Progenitor cell of endocrine pancreas (in vitro differentiated cells): ENCODE measurements around the gene EPC2. TPM values are rescaled to one million over a fixed set of nuclear protein-coding genes. Genes with fewer than 3 reads are reported as not detected.

Experiments used
- DNase-seq: peaks from one replicate; pipeline ENCODE4 v3.0.0; 2021; ENCODE audit warnings: low spot score; ENCODE audit not compliant: unreplicated experiment
- H3K27ac Mint-ChIP-seq: 2 replicates; pipeline ENCODE4 v1.8.0; 2021; ENCODE audit warnings: mild to moderate bottlenecking, moderate library complexity, mixed read lengths
- H3K27me3 Mint-ChIP-seq: 2 replicates; pipeline ENCODE4 v1.8.0; 2021; ENCODE audit warnings: mixed read lengths
- H3K36me3 Mint-ChIP-seq: 2 replicates; pipeline ENCODE4 v1.8.0; 2022; ENCODE audit warnings: mixed read lengths; ENCODE audit not compliant: insufficient read depth
- H3K4me1 Mint-ChIP-seq: 2 replicates; pipeline ENCODE4 v1.8.0; 2021; ENCODE audit warnings: low read depth, mixed read lengths
- H3K4me3 Mint-ChIP-seq: 2 replicates; pipeline ENCODE4 v1.8.0; 2021; ENCODE audit warnings: low read depth, mild to moderate bottlenecking, moderate library complexity, mixed read lengths
- H3K9me3 Mint-ChIP-seq: 2 replicates; pipeline ENCODE4 v1.8.0; 2021; ENCODE audit warnings: low read depth, mixed read lengths
- total RNA-seq: library from RNA; stranded (reverse); gene quantifications from 2 replicates; pipeline ENCODE4 v1.2.1, GENCODE V29; 2021
- TF ChIP-seq, protein P1 (sequence below): fragments of 200-600 bp; sonication (generic); IDR thresholded peaks from one replicate; pipeline ENCODE4 v1.5.0; 2021; ENCODE audit warnings: antibody characterized with exemption, mild to moderate bottlenecking; ENCODE audit not compliant: unreplicated experiment

EPC2 gene
- total RNA-seq, 1 donor from 2014 or later = 53.1 TPM

DNA sequence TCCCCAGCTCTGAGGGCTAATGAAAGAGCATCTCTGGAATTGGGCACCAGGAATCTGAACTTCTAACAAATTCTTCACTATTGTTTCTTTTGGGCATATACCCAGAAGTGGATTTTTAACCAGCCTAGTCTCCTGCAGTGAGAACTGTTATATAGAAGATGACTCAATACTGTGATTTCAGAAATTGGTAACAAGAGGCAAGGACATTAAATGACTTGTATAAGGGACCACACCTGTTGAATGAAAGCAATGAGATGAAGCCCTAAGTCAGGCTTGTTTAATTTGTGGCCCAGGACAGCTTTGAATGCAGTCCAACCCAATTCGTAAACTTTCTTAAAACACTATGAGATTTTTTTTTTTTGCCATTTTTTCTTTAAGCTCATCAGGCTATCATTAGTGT, 57.9 kb downstream of the EPC2 start:
- H3K36me3 Mint-ChIP-seq = peaks cover 83% of the 10 kb centered on the region
- no peaks in the 10 kb centered on the region for H3K27me3 Mint-ChIP-seq
- H3K27ac Mint-ChIP-seq = no peak overlapping the region
- TF ChIP-seq, protein P1, sequence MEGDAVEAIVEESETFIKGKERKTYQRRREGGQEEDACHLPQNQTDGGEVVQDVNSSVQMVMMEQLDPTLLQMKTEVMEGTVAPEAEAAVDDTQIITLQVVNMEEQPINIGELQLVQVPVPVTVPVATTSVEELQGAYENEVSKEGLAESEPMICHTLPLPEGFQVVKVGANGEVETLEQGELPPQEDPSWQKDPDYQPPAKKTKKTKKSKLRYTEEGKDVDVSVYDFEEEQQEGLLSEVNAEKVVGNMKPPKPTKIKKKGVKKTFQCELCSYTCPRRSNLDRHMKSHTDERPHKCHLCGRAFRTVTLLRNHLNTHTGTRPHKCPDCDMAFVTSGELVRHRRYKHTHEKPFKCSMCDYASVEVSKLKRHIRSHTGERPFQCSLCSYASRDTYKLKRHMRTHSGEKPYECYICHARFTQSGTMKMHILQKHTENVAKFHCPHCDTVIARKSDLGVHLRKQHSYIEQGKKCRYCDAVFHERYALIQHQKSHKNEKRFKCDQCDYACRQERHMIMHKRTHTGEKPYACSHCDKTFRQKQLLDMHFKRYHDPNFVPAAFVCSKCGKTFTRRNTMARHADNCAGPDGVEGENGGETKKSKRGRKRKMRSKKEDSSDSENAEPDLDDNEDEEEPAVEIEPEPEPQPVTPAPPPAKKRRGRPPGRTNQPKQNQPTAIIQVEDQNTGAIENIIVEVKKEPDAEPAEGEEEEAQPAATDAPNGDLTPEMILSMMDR = no peak
- peaks cover 55% of the 10 kb centered on the region for H3K9me3 Mint-ChIP-seq
- no peak for DNase-seq
- no peak overlapping the region for H3K4me3 Mint-ChIP-seq
- H3K4me1 Mint-ChIP-seq = no peaks in the 10 kb centered on the region

DNA sequence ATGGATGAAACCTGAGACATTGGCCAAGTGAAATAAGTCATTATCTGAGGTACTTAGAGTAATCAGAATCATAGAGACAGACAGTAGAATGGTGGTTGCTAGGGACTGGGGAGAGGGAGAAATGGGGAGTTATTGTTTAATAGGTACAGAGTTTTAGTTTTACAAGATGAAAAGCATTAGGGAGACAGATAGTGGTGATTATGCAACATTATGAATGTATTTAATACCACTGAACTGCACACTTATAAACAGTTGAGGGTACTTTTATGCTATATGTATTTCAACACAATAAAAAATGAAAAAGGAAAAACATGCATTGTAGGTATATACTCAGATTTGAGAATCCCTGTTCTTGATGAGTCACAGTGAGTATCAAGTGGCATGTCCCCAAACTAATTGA, 59.7 kb downstream of the EPC2 start:
- H3K27ac Mint-ChIP-seq = peak overlapping the region; percentile 56
- no peak overlapping the region for H3K4me3 Mint-ChIP-seq
- H3K27me3 Mint-ChIP-seq = no peaks in the 10 kb centered on the region
- H3K36me3 Mint-ChIP-seq = peaks cover 84% of the 10 kb centered on the region
- H3K4me1 Mint-ChIP-seq = no peaks in the 10 kb centered on the region
- peaks cover 61% of the 10 kb centered on the region for H3K9me3 Mint-ChIP-seq
- DNase-seq = no peak
- TF ChIP-seq, protein P1 = no peak

DNA sequence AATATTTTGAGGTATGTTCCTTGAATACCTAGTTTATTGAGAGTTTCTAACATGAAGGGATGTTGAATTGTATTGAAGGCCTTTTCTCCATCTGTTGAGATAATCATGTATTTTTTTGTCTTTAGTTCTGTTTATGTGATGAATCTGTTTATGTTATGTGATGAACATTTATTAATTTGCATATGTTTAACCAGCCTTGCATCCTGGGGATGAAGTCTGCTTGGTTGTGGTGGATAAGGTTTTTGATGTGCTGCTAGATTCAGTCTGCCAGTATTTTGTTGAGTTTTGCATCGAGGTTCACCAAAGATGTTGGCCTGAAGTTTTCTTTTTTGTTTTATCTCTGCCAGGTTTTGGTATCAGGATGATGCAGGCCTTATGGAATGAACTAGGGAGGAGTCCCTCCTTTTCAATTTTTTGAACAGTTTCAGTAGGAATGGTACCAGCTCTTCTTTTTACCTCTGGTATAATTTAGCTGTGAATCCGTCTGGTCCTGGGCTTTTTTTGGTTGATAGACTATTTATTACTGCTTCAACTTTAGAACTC, 71.9 kb downstream of the EPC2 start:
- Mint-ChIP-seq H3K27ac (peak overlapping the region; percentile 10), H3K36me3 (peaks cover 63% of the 10 kb centered on the region)

DNA sequence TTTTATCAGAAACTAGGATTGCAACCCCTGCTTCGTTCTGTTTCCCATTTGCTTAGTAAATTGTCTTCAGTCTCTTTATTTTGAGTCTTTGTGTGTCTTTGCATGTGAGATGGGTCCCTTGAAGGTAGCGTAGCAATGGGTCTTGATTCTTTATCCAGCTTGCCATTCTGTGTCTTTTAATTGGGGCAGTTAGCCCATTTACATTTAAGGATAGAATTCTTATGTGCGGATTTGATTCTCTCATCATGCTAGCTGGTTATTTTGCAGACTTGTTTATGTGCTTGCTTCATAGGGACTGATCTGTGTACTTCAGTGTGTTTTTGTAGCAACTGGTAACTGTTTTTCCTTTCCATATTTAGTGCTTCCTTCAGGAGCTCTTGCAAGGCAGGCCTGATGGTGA, 73.5 kb downstream of the EPC2 start:
- H3K9me3 Mint-ChIP-seq = peaks cover 46% of the 10 kb centered on the region
- H3K27ac Mint-ChIP-seq = peak overlapping the region; percentile 63
- H3K27me3 Mint-ChIP-seq = no peaks in the 10 kb centered on the region
- TF ChIP-seq, protein P1 = no peak
- DNase-seq = no peak
- H3K36me3 Mint-ChIP-seq = peaks cover 54% of the 10 kb centered on the region
- no peak overlapping the region for H3K4me3 Mint-ChIP-seq
- H3K4me1 Mint-ChIP-seq = peaks cover 31% of the 10 kb centered on the region

More for the DNA sequence above, 71.9 kb downstream of the EPC2 start:
- no peak for DNase-seq
- Mint-ChIP-seq H3K4me1 (peaks cover 31% of the 10 kb centered on the region), H3K9me3 (peaks cover 51% of the 10 kb centered on the region), H3K4me3 (no peak overlapping the region), H3K27me3 (no peaks in the 10 kb centered on the region)
- TF ChIP-seq, protein P1 = no peak

DNA sequence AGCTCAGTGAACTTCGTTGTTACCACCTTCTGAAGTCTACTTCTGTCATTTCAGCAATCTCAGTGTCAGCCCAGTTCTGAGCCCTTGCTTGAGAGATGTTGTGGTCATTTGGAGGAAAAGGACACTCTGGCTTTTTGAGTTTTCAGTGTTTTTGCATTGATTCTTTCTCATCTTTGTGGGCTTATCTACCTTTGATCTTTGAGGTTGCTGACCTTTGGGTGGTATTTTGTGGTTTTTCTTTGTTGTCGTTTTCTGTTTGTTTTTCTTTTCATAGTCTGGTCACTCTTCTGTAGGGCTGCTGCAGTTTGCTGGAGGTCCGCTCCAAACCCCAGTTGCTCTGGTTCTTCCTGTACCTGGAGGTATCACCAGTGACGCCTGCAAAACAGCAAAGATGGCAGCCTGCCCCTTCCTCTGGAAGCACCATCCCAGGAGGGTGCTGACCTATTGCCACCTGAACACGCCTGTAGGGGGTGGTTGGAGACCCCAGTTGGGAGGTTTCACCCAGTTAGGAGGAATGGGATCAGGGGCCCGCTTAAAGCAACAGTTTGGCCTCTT, 74.7 kb downstream of the EPC2 start:
- H3K36me3 Mint-ChIP-seq = peaks cover 51% of the 10 kb centered on the region
- H3K9me3 Mint-ChIP-seq = peaks cover 46% of the 10 kb centered on the region
- no peak overlapping the region for H3K4me3 Mint-ChIP-seq
- TF ChIP-seq, protein P1 = no peak
- no peak for DNase-seq
- peaks cover 31% of the 10 kb centered on the region for H3K4me1 Mint-ChIP-seq
- peak overlapping the region; percentile 58 for H3K27ac Mint-ChIP-seq
- H3K27me3 Mint-ChIP-seq = no peaks in the 10 kb centered on the region
